Measurements from ENCODE around the gene IGFL3. TPM values are rescaled to one million over a fixed set of nuclear protein-coding genes. Genes with fewer than 3 reads are reported as not detected.

Gene IGFL3
- total and polyA plus RNA-seq, 2 experiments from 2014 or later: 2.6 to 5.5 TPM

GRCh38 chr19:46142294-46142693, 17.8 kb upstream of the IGFL3 start:
- Histone ChIP-seq H3K4me1 (ENCODE audit: insufficient read depth) (peaks cover 7% of the 10 kb centered on the region), H3K36me3 (replicated peaks; ENCODE audit: insufficient read depth, low read depth) (no peaks in the 10 kb centered on the region), H3K9me2 (replicated peaks; ENCODE audit: insufficient read depth) (no peaks in the 10 kb centered on the region), H3K4me2 (no peak overlapping the region), H3K4me3 (no peak overlapping the region), H3K27ac (no peak overlapping the region), H2AFZ (no peak overlapping the region), H3K79me2 (no peaks in the 10 kb centered on the region), H3K9me3 (ENCODE audit: low read depth) (no peaks in the 10 kb centered on the region), H3K27me3 (no peaks in the 10 kb centered on the region), H4K20me1 (ENCODE audit: insufficient read depth, poor library complexity, severe bottlenecking) (no peaks in the 10 kb centered on the region)
- 88% methylated on average over 4 of the region's 4 CpGs for WGBS (ENCODE audit: low lambda C conversion rate, missing lambda C conversion rate)
- no peak for TF ChIP-seq EZH2 (IDR thresholded peaks at IDR 0.05; ENCODE audit: borderline replicate concordance)
- no peak for TF ChIP-seq CTCF (IDR thresholded peaks at IDR 0.05; ENCODE audit: poor library complexity)
- no peak for TF ChIP-seq EZH2phosphoT487 (IDR thresholded peaks at IDR 0.05; ENCODE audit: low read depth, severe bottlenecking, unreplicated experiment)
- no peak for DNase-seq (ENCODE audit: low spot score)

GRCh38 chr19:46141421-46141820, 16.9 kb upstream of the IGFL3 start:
- WGBS (ENCODE audit: low lambda C conversion rate, missing lambda C conversion rate): 82% methylated on average over 1 of the region's 1 CpG

GRCh38 chr19:46137915-46138473, 13.5 kb upstream of the IGFL3 start:
- no peaks in the 10 kb centered on the region for H3K9me2 ChIP-seq (replicated peaks; ENCODE audit: insufficient read depth)
- peaks cover 13% of the 10 kb centered on the region for H3K4me1 ChIP-seq (ENCODE audit: insufficient read depth)
- H2AFZ ChIP-seq: no peak overlapping the region
- DNase-seq (ENCODE audit: low spot score): no peak
- H3K4me2 ChIP-seq: no peak overlapping the region
- 92% methylated on average over 4 of the region's 4 CpGs for WGBS (ENCODE audit: low lambda C conversion rate, missing lambda C conversion rate)
- H4K20me1 ChIP-seq (ENCODE audit: insufficient read depth, poor library complexity, severe bottlenecking): no peaks in the 10 kb centered on the region
- TF ChIP-seq EZH2phosphoT487 (IDR thresholded peaks at IDR 0.05; ENCODE audit: low read depth, severe bottlenecking, unreplicated experiment) (no peak), CTCF (IDR thresholded peaks at IDR 0.05; ENCODE audit: poor library complexity) (no peak), EZH2 (IDR thresholded peaks at IDR 0.05; ENCODE audit: borderline replicate concordance) (no peak)
- no peak overlapping the region for H3K27ac ChIP-seq
- no peaks in the 10 kb centered on the region for H3K79me2 ChIP-seq
- H3K36me3 ChIP-seq (replicated peaks; ENCODE audit: insufficient read depth, low read depth): no peaks in the 10 kb centered on the region
- no peaks in the 10 kb centered on the region for H3K9me3 ChIP-seq (ENCODE audit: low read depth)
- H3K4me3 ChIP-seq: no peak overlapping the region
- no peaks in the 10 kb centered on the region for H3K27me3 ChIP-seq

More at GRCh38 chr19:46141421-46141820, 16.9 kb upstream of the IGFL3 start:
- Histone ChIP-seq H3K9me3 (ENCODE audit: low read depth) (no peaks in the 10 kb centered on the region), H2AFZ (no peak overlapping the region), H3K4me2 (no peak overlapping the region), H3K4me1 (ENCODE audit: insufficient read depth) (no peaks in the 10 kb centered on the region), H3K79me2 (no peaks in the 10 kb centered on the region), H3K4me3 (no peak overlapping the region), H3K27ac (no peak overlapping the region), H4K20me1 (ENCODE audit: insufficient read depth, poor library complexity, severe bottlenecking) (no peaks in the 10 kb centered on the region), H3K36me3 (replicated peaks; ENCODE audit: insufficient read depth, low read depth) (no peaks in the 10 kb centered on the region), H3K9me2 (replicated peaks; ENCODE audit: insufficient read depth) (no peaks in the 10 kb centered on the region), H3K27me3 (no peaks in the 10 kb centered on the region)
- TF ChIP-seq EZH2 (IDR thresholded peaks at IDR 0.05; ENCODE audit: borderline replicate concordance) (no peak), CTCF (IDR thresholded peaks at IDR 0.05; ENCODE audit: poor library complexity) (no peak), EZH2phosphoT487 (IDR thresholded peaks at IDR 0.05; ENCODE audit: low read depth, severe bottlenecking, unreplicated experiment) (no peak)
- no peak for DNase-seq (ENCODE audit: low spot score)

Data from hepatocyte (in vitro differentiated cells).